ENCODE results near the gene UBL4B. TPM values are rescaled to one million over a fixed set of nuclear protein-coding genes. Genes with fewer than 3 reads are reported as not detected.

UBL4B gene, protein sequence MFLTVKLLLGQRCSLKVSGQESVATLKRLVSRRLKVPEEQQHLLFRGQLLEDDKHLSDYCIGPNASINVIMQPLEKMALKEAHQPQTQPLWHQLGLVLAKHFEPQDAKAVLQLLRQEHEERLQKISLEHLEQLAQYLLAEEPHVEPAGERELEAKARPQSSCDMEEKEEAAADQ
- total RNA-seq: not detected in 2 replicates

DNA sequence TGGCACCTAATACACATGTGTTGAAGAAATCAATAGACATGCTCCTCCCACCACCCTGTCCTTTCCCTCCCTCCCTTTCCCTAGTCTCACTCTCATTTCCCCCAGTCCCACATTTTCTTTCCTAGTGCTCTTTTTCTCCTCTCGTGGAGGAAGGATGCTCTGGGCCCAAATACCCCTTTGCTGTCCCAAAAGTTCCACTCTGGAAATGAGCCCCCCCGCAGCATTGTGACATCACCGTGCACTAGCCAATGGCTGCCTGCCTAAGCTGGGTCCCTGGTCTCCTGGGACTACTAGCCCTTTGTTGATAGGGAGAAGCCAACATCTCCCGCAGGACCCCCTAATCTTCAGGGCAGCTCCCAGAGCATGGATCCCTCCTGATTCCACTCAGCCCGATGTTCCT lies at the start of gene UBL4B:
Gene UBL4B (plus strand): TSS at position 301 of the 400 bp plus-strand sequence. CDS start 92 bp downstream, at position 393.

DNA sequence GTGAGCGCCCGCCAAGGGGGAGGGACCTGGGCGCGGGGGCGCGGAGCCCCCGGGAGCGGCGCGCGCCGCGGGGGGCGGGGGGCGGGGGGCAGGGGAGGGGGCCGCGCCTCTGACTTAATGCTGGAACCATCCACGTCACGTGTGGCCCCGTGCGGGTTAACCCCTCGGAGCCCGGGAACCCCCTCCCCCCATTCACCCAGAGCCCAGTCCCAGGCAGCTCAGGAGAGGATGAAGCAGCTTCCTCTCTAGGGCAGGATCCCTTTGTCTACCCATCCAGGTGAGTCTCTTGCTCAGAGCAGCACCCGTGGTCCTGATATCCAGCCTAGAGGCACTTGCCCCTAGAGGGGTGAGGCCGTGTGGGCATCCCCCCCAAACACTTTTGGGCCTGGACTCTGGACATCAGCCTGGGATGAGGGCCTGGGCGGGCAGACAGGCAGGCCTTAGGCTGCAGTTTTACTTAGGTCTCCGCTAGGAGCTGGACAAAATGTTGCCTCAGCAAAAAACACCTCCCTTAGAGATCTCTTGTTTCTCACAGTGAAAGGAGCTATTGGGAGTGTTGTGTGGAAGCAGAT lies 41.5 kb upstream of the UBL4B start, which contains the start of gene ALX3:
Gene ALX3 (minus strand): TSS at position 2 of the 572 bp plus-strand sequence. CDS start 60 bp downstream, outside the sequence.

DNA sequence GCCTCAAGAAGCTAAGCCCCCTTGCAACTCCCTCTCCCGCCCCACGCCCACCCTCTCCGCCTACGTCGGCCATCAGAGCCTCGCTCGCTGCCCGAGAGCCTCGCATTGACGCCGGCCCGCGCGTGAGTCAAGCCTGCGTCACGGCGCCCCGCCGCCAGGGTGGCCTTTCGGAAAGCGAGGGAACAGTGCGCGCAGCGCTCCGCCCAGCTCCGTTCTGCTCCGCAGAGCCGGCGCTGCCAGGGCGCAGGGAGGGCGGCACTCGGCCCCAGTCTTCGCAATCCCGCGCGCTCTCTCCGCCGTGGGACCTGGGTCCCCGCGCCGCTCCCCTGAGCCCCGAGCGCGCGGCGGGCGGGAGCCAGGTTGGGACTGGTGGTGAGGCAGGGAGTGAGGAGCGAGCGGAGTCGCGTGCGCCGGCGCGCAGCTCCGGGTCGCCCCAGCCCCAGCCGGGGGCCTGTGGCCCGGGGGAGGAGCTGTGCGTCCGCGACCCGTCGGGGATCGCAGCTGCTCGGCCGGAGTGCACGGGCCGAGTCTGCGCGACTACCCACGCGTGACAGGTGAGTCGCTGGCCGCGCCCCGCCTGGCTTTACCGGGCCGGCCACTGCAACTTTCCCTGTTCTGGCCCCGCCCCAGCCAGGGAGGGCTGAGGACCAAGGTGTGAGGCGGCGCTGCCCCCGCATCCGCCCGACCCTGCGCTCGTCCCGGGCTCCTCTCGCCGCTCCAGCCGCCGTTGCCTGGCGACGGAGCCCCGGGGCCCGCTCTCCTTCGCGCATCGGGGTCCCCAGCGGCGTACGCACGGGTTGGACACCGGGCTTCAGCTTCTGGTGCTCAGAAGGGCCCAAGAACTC lies 38.3 kb downstream of the UBL4B start, which contains the start of gene SLC6A17:
Gene SLC6A17 (plus strand): TSS at position 165 of the 845 bp plus-strand sequence. CDS start 16,436 bp downstream, outside the sequence.

Other genes starting within 250 kb of the UBL4B start
- gene CSF1, start 201.6 kb upstream of the UBL4B start, total RNA-seq: 51.2 and 54.2 TPM in 2 replicates
- gene AHCYL1, start 127.7 kb upstream of the UBL4B start, total RNA-seq: 52.1 and 52.5 TPM in 2 replicates
- 19.3 and 19.6 TPM in 2 replicates for gene STRIP1, start 77.8 kb upstream of the UBL4B start, total RNA-seq
- not detected in 2 replicates for gene ALX3, start 41.8 kb upstream of the UBL4B start, total RNA-seq
- under 0.01 and 0.29 TPM in 2 replicates for gene SLC6A17, start 38.1 kb downstream of the UBL4B start, total RNA-seq
- gene KCNC4, start 97.9 kb downstream of the UBL4B start, total RNA-seq: 4.6 and 9.6 TPM in 2 replicates
- gene RBM15, start 226.9 kb downstream of the UBL4B start, total RNA-seq: 9.5 and 17.9 TPM in 2 replicates

Measured in myometrial cell (primary cell).